ENCODE results near the gene RANBP3.
A peak's percentile ranks its signal among the peaks of the same experiment; 100 is the strongest.

The RANBP3 gene

DNA sequence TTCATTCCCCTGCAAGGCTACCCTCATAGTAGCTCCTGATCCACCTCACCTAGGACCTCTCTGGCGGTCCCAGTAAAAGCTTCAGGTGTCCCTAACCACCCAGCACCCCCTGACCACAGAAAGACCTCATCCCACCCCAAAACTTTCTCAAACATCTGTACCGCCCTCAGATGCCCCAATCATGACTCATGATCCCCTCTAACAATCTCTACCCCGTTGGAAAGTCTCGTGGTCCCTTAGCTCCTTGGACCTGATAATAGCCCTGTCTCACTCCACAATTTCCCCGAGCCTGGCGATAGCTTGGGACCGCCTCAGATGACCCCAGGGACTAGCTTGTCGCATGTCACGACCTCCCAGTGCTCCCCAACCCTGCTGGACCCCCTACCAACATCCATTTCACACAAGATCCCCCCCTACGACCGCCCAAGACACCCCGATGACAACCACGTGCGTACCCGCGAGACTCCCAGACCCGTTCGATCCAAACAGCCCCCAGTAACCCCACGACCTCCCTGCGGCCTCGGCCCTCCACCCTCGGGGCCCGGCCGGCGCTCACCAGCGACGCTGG lies 74.8 kb downstream of the RANBP3 start:
- POLR2A ChIA-PET = interaction anchor here (0.6 to 3.1 kb wide), 11 partner anchors 10 to 184 kb away, joined by 3 to 35 read pairs (median 6); partner anchors contain the start of genes DUS3L and RANBP3
- Histone ChIP-seq H3K27ac (ENCODE audit: extremely low read depth, low read depth, low read length) (peak overlapping the region; percentile 88), H3K9me3 (ENCODE audit: control insufficient read depth, insufficient read depth, low read depth, low read length) (no peaks in the 10 kb centered on the region), H3K4me3 (ENCODE audit: low read depth, low read length) (peak overlapping the region; percentile 97), H3K36me3 (ENCODE audit: control insufficient read depth in 2 of 2, insufficient read depth in 1 of 2, low read length in 2 of 2) (peaks cover 4 to 20% of the 10 kb centered on the region in 2 experiments; a peak in 2 of 3 replicates), H3K4me1 (ENCODE audit: control insufficient read depth, insufficient read depth, low read length) (no peaks in the 10 kb centered on the region)
- CTCF ChIA-PET = interaction anchor here (0.6 to 6.5 kb wide), 13 partner anchors 10 to 386 kb away, joined by 3 to 56 read pairs (median 4); partner anchors contain the start of genes NRTN and RPL36
- TF ChIP-seq ZNF155 (tag by site-specific recombination; IDR thresholded peaks at IDR 0.05) (no peak), ZNF514 (tag by site-specific recombination; IDR thresholded peaks at IDR 0.05) (no peak), ZNF221 (tag by site-specific recombination; IDR thresholded peaks at IDR 0.05; ENCODE audit: borderline replicate concordance) (no peak), ZNF596 (tag by site-specific recombination; IDR thresholded peaks at IDR 0.05) (no peak), KLF16 (tag by site-specific recombination; IDR thresholded peaks at IDR 0.05) (no peak), ZNF626 (tag by site-specific recombination; IDR thresholded peaks at IDR 0.05) (no peak), ZNF777 (tag by site-specific recombination; IDR thresholded peaks at IDR 0.05; ENCODE audit: borderline replicate concordance) (0 out of 2 replicates have a peak, but pooled peaks have one; percentile 16), GFI1B (tag by site-specific recombination; IDR thresholded peaks at IDR 0.05) (no peak), ZIC2 (tag by site-specific recombination; IDR thresholded peaks at IDR 0.05) (no peak), ZXDB (tag by site-specific recombination; IDR thresholded peaks at IDR 0.05) (no peak), BCL11B (tag by site-specific recombination; IDR thresholded peaks at IDR 0.05; ENCODE audit: low read depth) (peak; percentile 54; the same call in 1 of the 2 replicates), ZNF510 (tag by site-specific recombination; IDR thresholded peaks at IDR 0.05; ENCODE audit: insufficient replicate concordance) (no peak), ZNF548 (tag by site-specific recombination; IDR thresholded peaks at IDR 0.05) (no peak), ZBTB20 (tag by site-specific recombination; IDR thresholded peaks at IDR 0.05) (no peak), ZNF16 (tag by site-specific recombination; IDR thresholded peaks at IDR 0.05; ENCODE audit: low read depth) (no peak), ZNF791 (tag by site-specific recombination; IDR thresholded peaks at IDR 0.05) (no peak), KLF1 (tag by site-specific recombination; IDR thresholded peaks at IDR 0.05) (no peak), ZBTB1 (tag by site-specific recombination; IDR thresholded peaks at IDR 0.05) (peak; percentile 83), MZF1 (tag by site-specific recombination; IDR thresholded peaks at IDR 0.05; ENCODE audit: borderline replicate concordance) (no peak), ZNF239 (tag by site-specific recombination; IDR thresholded peaks at IDR 0.05) (no peak), ZNF600 (tag by site-specific recombination; IDR thresholded peaks at IDR 0.05) (0 out of 2 replicates have a peak, but pooled peaks have one; percentile 43), ZNF560 (tag by site-specific recombination; IDR thresholded peaks at IDR 0.05; ENCODE audit: borderline replicate concordance) (no peak), SP7 (tag by site-specific recombination; IDR thresholded peaks at IDR 0.05) (no peak), ZNF544 (tag by site-specific recombination; IDR thresholded peaks at IDR 0.05) (no peak), SP2 (tag by site-specific recombination; IDR thresholded peaks at IDR 0.05) (no peak), ZNF416 (tag by site-specific recombination; IDR thresholded peaks at IDR 0.05) (no peak), ZNF747 (tag by site-specific recombination; IDR thresholded peaks at IDR 0.05) (no peak)
- TF ChIP-seq, protein P1, sequence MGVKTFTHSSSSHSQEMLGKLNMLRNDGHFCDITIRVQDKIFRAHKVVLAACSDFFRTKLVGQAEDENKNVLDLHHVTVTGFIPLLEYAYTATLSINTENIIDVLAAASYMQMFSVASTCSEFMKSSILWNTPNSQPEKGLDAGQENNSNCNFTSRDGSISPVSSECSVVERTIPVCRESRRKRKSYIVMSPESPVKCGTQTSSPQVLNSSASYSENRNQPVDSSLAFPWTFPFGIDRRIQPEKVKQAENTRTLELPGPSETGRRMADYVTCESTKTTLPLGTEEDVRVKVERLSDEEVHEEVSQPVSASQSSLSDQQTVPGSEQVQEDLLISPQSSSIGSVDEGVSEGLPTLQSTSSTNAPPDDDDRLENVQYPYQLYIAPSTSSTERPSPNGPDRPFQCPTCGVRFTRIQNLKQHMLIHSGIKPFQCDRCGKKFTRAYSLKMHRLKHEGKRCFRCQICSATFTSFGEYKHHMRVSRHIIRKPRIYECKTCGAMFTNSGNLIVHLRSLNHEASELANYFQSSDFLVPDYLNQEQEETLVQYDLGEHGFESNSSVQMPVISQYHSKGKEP (tag by site-specific recombination; IDR thresholded peaks at IDR 0.05) = no peak
- TF ChIP-seq, protein P2, sequence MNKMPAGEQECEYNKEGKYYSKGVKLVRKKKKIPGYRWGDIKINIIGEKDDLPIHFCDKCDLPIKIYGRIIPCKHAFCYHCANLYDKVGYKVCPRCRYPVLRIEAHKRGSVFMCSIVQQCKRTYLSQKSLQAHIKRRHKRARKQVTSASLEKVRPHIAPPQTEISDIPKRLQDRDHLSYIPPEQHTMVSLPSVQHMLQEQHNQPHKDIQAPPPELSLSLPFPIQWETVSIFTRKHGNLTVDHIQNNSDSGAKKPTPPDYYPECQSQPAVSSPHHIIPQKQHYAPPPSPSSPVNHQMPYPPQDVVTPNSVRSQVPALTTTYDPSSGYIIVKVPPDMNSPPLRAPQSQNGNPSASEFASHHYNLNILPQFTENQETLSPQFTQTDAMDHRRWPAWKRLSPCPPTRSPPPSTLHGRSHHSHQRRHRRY (tag by site-specific recombination; IDR thresholded peaks at IDR 0.05) = no peak
- TF ChIP-seq, protein P3, sequence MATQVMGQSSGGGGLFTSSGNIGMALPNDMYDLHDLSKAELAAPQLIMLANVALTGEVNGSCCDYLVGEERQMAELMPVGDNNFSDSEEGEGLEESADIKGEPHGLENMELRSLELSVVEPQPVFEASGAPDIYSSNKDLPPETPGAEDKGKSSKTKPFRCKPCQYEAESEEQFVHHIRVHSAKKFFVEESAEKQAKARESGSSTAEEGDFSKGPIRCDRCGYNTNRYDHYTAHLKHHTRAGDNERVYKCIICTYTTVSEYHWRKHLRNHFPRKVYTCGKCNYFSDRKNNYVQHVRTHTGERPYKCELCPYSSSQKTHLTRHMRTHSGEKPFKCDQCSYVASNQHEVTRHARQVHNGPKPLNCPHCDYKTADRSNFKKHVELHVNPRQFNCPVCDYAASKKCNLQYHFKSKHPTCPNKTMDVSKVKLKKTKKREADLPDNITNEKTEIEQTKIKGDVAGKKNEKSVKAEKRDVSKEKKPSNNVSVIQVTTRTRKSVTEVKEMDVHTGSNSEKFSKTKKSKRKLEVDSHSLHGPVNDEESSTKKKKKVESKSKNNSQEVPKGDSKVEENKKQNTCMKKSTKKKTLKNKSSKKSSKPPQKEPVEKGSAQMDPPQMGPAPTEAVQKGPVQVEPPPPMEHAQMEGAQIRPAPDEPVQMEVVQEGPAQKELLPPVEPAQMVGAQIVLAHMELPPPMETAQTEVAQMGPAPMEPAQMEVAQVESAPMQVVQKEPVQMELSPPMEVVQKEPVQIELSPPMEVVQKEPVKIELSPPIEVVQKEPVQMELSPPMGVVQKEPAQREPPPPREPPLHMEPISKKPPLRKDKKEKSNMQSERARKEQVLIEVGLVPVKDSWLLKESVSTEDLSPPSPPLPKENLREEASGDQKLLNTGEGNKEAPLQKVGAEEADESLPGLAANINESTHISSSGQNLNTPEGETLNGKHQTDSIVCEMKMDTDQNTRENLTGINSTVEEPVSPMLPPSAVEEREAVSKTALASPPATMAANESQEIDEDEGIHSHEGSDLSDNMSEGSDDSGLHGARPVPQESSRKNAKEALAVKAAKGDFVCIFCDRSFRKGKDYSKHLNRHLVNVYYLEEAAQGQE (tag by site-specific recombination; IDR thresholded peaks at IDR 0.05) = no peak
- TF ChIP-seq, protein P4, sequence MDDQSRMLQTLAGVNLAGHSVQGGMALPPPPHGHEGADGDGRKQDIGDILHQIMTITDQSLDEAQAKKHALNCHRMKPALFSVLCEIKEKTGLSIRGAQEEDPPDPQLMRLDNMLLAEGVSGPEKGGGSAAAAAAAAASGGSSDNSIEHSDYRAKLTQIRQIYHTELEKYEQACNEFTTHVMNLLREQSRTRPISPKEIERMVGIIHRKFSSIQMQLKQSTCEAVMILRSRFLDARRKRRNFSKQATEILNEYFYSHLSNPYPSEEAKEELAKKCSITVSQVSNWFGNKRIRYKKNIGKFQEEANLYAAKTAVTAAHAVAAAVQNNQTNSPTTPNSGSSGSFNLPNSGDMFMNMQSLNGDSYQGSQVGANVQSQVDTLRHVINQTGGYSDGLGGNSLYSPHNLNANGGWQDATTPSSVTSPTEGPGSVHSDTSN (CRISPR knock-in tag; IDR thresholded peaks at IDR 0.05) = no peak
